T-cell (primary cell): ENCODE results near the gene OCSTAMP. TPM values are rescaled to one million over a fixed set of nuclear protein-coding genes. Genes with fewer than 3 reads are reported as not detected.

ENCODE experiments used
- ATAC-seq, 4 experiments: fragments of 200-7000 bp in 3 of 4; fragments of 150-1000 bp in 1 of 4; cut with Tn5 transposase; replicated peaks in 1 of 4; 1 replicate in 3 of 4; 2 replicates in 1 of 4; pipeline ENCODE4 v1.10.0; 2021; ENCODE audit warnings: moderate library complexity in 3 of 4, mild to moderate bottlenecking in 2 of 4, moderate number of reproducible peaks in 1 of 4
- CTCF ChIA-PET, 2 donors: fragments of 300-600 bp; sonication (Branson Sonifier 250); formaldehyde crosslinking; loops; one replicate each; lab custom pipeline; 2022; ENCODE audit warnings: antibody characterized with exemption in 2 of 2; lab: Charles Lee
- POLR2A ChIA-PET, 2 donors: fragments of 300-600 bp; sonication (Branson Sonifier 250); formaldehyde crosslinking; loops; one replicate each; lab custom pipeline; 2022; ENCODE audit warnings: antibody characterized with exemption in 2 of 2; lab: Charles Lee
- DNase-seq, 35 experiments: peaks; one replicate each; pipeline versions ENCODE4 v3.0.0 to v3.0.0-alpha.2; 2013 to 2023
- H3K27ac ChIP-seq: one replicate; pipeline ENCODE4 v1.5.1; 2013; ENCODE audit warnings: low read length
- H3K27me3 ChIP-seq, 2 experiments: replicated peaks in 1 of 2; 1 replicate in 1 of 2; 2 replicates in 1 of 2; pipeline versions ENCODE4 v1.6.1 to v1.7.0; 2013; ENCODE audit warnings: low read length in 1 of 2, mixed read lengths in 1 of 2; ENCODE audit not compliant: control insufficient read depth in 2 of 2, insufficient read depth in 2 of 2; ENCODE audit errors: extremely low read depth in 1 of 2
- H3K36me3 ChIP-seq, 2 donors: 1 replicate in 1 of 2; 2 replicates in 1 of 2; pipeline versions ENCODE4 v1.6.1 to v1.7.0; 2013; ENCODE audit warnings: low read length in 1 of 2; ENCODE audit not compliant: control insufficient read depth in 2 of 2, insufficient read depth in 1 of 2; ENCODE audit errors: extremely low read depth in 1 of 2
- H3K4me1 ChIP-seq, 2 experiments: 1 replicate in 1 of 2; 2 replicates in 1 of 2; pipeline versions ENCODE4 v1.6.1 to v1.7.0; 2013; ENCODE audit warnings: low read length in 2 of 2, mixed read lengths in 1 of 2; ENCODE audit not compliant: insufficient read depth in 2 of 2, control insufficient read depth in 1 of 2; ENCODE audit errors: extremely low read depth in 1 of 2
- H3K4me3 ChIP-seq, 2 donors: 1 replicate in 1 of 2; 2 replicates in 1 of 2; pipeline versions ENCODE4 v1.5.1 to v1.7.0; 2013; ENCODE audit warnings: mild to moderate bottlenecking in 2 of 2, low read length in 1 of 2, moderate library complexity in 1 of 2; ENCODE audit not compliant: control insufficient read depth in 1 of 2; ENCODE audit errors: extremely low read depth in 1 of 2
- H3K9me3 ChIP-seq: 2 replicates; pipeline ENCODE4 v1.7.0; 2013
- H3K27ac Mint-ChIP-seq, 2 donors: one replicate each; pipeline ENCODE4 v1.8.0; 2020 to 2021; ENCODE audit warnings: mild to moderate bottlenecking in 2 of 2, mixed read lengths in 2 of 2
- H3K27me3 Mint-ChIP-seq, 2 donors: one replicate each; pipeline ENCODE4 v1.8.0; 2021 to 2022; ENCODE audit warnings: mixed read lengths in 2 of 2
- H3K36me3 Mint-ChIP-seq: one replicate; pipeline ENCODE4 v1.8.0; 2021; ENCODE audit warnings: mixed read lengths
- H3K4me1 Mint-ChIP-seq, 3 donors: one replicate each; pipeline ENCODE4 v1.8.0; 2020 to 2022; ENCODE audit warnings: mixed read lengths in 3 of 3, mild to moderate bottlenecking in 1 of 3
- H3K4me3 Mint-ChIP-seq, 3 donors: one replicate each; pipeline ENCODE4 v1.8.0; 2020 to 2022; ENCODE audit warnings: mild to moderate bottlenecking in 3 of 3, mixed read lengths in 3 of 3, moderate library complexity in 3 of 3
- H3K9me3 Mint-ChIP-seq, 3 donors: one replicate each; pipeline ENCODE4 v1.8.0; 2020 to 2022; ENCODE audit warnings: mixed read lengths in 3 of 3
- WGBS: methylation state at CpG from one replicate; pipeline ENCODE4 v1.1.5; 2013; ENCODE audit warnings: missing lambda C conversion rate; ENCODE audit not compliant: insufficient coverage; 5-methylcytosine and 5-hydroxymethylcytosine counted together
- total RNA-seq, 35 experiments: library from RNA in 6 of 35; stranded (reverse) in 6 of 35; fragments of 120-200 nt in 1 of 35; gene quantifications; one replicate each; pipeline versions ENCODE4 v1.2.1 to v1.2.4 and lab custom pipeline; 2013 to 2026

The OCSTAMP gene
- total RNA-seq, 5 donors from 2014 or later (not counting 1 experiment from before 2014, with no cell fraction given): not detected

GRCh38 chr20:46573788-46574584, 23.5 kb upstream of the OCSTAMP start:
- Histone ChIP-seq H3K27me3 (peaks cover 0 to 10% of the 10 kb centered on the region in 2 experiments), H3K9me3 (no peaks in the 10 kb centered on the region), H3K4me3 (no peak overlapping the region), H3K36me3 (no peaks in the 10 kb centered on the region), H3K27ac (no peak overlapping the region), H3K4me1 (no peaks in the 10 kb centered on the region)
- Mint-ChIP-seq H3K9me3 (no peaks in the 10 kb centered on the region), H3K27me3 (peaks cover 8 to 18% of the 10 kb centered on the region in 2 donors), H3K4me1 (no peaks in the 10 kb centered on the region), H3K27ac (no peak overlapping the region), H3K4me3 (no peak overlapping the region), H3K36me3 (no peaks in the 10 kb centered on the region)
- no peak for ATAC-seq
- 91% methylated on average over 7 of the region's 19 CpGs for WGBS
- ChIA-PET POLR2A (no interaction called here), CTCF (interaction anchor here in 1 of 2 donors (0.6 kb wide), 1 partner anchor 29 kb away, joined by 3 read pairs; no protein-coding TSS in a partner anchor)
- no peak for DNase-seq

DNA sequence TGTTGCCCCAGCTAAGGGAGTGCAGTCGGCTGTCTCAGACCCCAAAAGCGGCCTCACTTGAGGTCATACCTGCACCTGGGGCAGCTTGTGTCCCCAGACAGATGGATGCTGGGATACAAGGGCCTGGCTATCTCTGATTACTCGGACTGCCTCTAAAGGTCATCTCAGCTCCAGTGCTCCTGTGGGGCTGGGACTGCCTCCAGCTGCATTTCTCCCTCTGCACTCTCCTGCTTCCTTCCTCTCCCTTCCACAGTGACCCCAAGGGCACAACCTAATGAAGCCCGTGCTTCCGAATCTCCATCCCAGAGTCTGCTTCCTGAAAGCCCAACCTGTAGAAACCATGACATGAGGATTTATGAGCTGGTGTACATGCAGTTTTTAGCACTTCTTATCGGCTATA, 22.8 kb upstream of the OCSTAMP start:
- WGBS: 61% methylated on average over 4 of the region's 6 CpGs
- DNase-seq (no peak), ATAC-seq (no peak)
- Mint-ChIP-seq H3K4me1 (no peaks in the 10 kb centered on the region), H3K27me3 (peaks cover 4 to 15% of the 10 kb centered on the region in 2 donors), H3K27ac (no peak overlapping the region), H3K9me3 (no peaks in the 10 kb centered on the region), H3K36me3 (no peaks in the 10 kb centered on the region), H3K4me3 (no peak overlapping the region)
- H3K27ac ChIP-seq: no peak overlapping the region
- H3K9me3 ChIP-seq: no peaks in the 10 kb centered on the region
- ChIA-PET POLR2A (no interaction called here), CTCF (no interaction called here)
- peaks cover 0 to 14% of the 10 kb centered on the region in 2 experiments for H3K27me3 ChIP-seq
- H3K4me3 ChIP-seq: no peak overlapping the region
- H3K36me3 ChIP-seq: no peaks in the 10 kb centered on the region
- no peaks in the 10 kb centered on the region for H3K4me1 ChIP-seq

GRCh38 chr20:46572790-46573189, 22.3 kb upstream of the OCSTAMP start:
- Mint-ChIP-seq H3K27ac (no peak overlapping the region), H3K36me3 (no peaks in the 10 kb centered on the region), H3K4me3 (no peak overlapping the region), H3K9me3 (no peaks in the 10 kb centered on the region), H3K4me1 (no peaks in the 10 kb centered on the region), H3K27me3 (peaks cover 4 to 15% of the 10 kb centered on the region in 2 donors)
- no peaks in the 10 kb centered on the region for H3K36me3 ChIP-seq
- ChIA-PET POLR2A (no interaction called here), CTCF (no interaction called here)
- ATAC-seq (no peak), DNase-seq (no peak)
- H3K4me1 ChIP-seq: no peaks in the 10 kb centered on the region
- no peak overlapping the region for H3K27ac ChIP-seq
- peaks cover 0 to 12% of the 10 kb centered on the region in 2 experiments for H3K27me3 ChIP-seq
- H3K4me3 ChIP-seq: no peak overlapping the region
- H3K9me3 ChIP-seq: no peaks in the 10 kb centered on the region
- no CpG with 5 or more reads among the region's 3 CpGs for WGBS

DNA sequence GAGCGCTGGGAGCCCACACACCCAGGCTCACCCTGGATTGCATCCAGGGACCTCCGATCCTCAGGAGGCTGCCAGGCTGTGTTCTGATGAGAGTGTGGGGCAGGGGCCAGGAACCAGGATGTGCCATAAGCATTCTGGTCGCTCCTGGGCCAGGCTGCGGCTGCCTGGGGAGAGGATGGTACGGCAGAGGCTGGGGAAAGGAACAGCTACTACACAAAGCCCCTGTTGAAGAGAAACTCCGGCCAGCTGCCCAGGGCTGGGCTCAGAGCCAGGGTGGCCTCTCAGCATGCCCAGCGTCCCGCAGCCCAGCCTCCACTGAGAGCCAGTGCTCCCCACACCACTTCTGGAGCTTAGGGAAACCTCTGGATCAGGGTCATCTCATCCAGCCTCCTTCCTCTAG, 21.7 kb upstream of the OCSTAMP start:
- H3K27ac Mint-ChIP-seq: no peak overlapping the region
- no peak for DNase-seq

DNA sequence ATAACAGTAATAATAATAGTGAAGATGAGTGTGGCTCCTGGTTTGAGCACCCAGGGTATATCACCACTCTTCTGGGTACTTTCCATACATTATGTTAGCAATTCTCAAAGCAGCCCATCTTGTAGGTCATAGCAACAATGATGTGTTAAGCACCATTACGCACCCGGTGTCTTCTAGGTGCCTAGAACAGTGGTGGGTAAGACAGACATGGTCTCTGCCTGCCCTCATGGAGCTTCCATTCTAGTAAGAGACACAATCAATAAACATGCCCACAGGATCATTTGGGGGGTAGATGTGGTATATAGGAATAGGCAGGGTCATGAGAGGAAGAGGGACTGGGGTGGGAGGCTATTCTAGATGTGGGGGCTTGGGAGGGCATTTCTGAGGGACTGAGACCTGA, 21.0 kb upstream of the OCSTAMP start:
- H3K9me3 Mint-ChIP-seq: no peaks in the 10 kb centered on the region

More for the DNA sequence above, 21.7 kb upstream of the OCSTAMP start:
- ATAC-seq: no peak
- ChIA-PET CTCF (no interaction called here), POLR2A (no interaction called here)
- WGBS: 86% methylated on average over 4 of the region's 8 CpGs
- Mint-ChIP-seq H3K4me3 (no peak overlapping the region), H3K4me1 (no peaks in the 10 kb centered on the region), H3K27me3 (peaks cover 10 to 18% of the 10 kb centered on the region in 2 donors), H3K9me3 (no peaks in the 10 kb centered on the region), H3K36me3 (no peaks in the 10 kb centered on the region)
- H3K4me1 ChIP-seq: no peaks in the 10 kb centered on the region
- no peak overlapping the region for H3K4me3 ChIP-seq
- H3K9me3 ChIP-seq: no peaks in the 10 kb centered on the region
- peaks cover 0 to 16% of the 10 kb centered on the region in 2 experiments for H3K27me3 ChIP-seq
- no peaks in the 10 kb centered on the region for H3K36me3 ChIP-seq
- H3K27ac ChIP-seq: no peak overlapping the region

DNA sequence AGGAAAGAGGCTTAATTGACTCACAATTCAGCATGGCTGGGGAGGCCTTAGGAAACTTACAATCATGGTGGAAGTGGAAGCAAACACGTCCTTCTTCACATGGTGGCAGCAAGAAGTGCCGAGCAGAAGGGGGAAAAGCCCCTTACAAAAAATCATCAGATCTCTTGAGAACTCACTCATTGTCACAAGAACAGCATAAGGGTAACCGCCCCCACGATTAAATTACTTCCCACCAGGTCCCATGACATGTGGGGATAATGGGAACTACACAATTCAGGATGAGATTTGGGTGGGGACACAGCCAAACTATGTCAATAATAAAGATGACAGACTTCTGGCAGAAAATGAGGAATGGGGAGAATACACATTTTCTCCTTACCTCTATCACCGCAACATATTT, 20.5 kb upstream of the OCSTAMP start:
- Histone ChIP-seq H3K27ac (no peak overlapping the region), H3K4me3 (no peak overlapping the region), H3K4me1 (no peaks in the 10 kb centered on the region), H3K36me3 (no peaks in the 10 kb centered on the region), H3K9me3 (no peaks in the 10 kb centered on the region), H3K27me3 (peaks cover 0 to 12% of the 10 kb centered on the region in 2 experiments)
- Mint-ChIP-seq H3K9me3 (no peaks in the 10 kb centered on the region), H3K36me3 (no peaks in the 10 kb centered on the region), H3K4me1 (no peaks in the 10 kb centered on the region), H3K4me3 (no peak overlapping the region), H3K27me3 (peaks cover 10 to 24% of the 10 kb centered on the region in 2 donors), H3K27ac (no peak overlapping the region)
- POLR2A ChIA-PET: no interaction called here
- ATAC-seq: no peak
- CTCF ChIA-PET: no interaction called here
- no CpG with 5 or more reads among the region's 5 CpGs for WGBS
- DNase-seq: no peak

More for the DNA sequence above, 21.0 kb upstream of the OCSTAMP start:
- CTCF ChIA-PET: no interaction called here
- Mint-ChIP-seq H3K4me3 (no peak overlapping the region), H3K27ac (no peak overlapping the region), H3K36me3 (no peaks in the 10 kb centered on the region), H3K27me3 (peaks cover 10 to 19% of the 10 kb centered on the region in 2 donors), H3K4me1 (no peaks in the 10 kb centered on the region)
- Histone ChIP-seq H3K4me3 (no peak overlapping the region), H3K36me3 (no peaks in the 10 kb centered on the region), H3K27me3 (peaks cover 0 to 16% of the 10 kb centered on the region in 2 experiments), H3K9me3 (no peaks in the 10 kb centered on the region), H3K4me1 (no peaks in the 10 kb centered on the region), H3K27ac (no peak overlapping the region)
- ATAC-seq: no peak
- DNase-seq: no peak
- no CpG with 5 or more reads among the region's 2 CpGs for WGBS
- POLR2A ChIA-PET: no interaction called here
